Gastroesophageal sphincter (tissue), 4 donors: Measurements from ENCODE around the gene RPA1. TPM values are rescaled to one million over a fixed set of nuclear protein-coding genes. Genes with fewer than 3 reads are reported as not detected.

ENCODE experiments used
- ATAC-seq: fragments of 150-250 bp; one replicate; pipeline ENCODE4 v1.9.1; 2016; ENCODE audit warnings: mild to moderate bottlenecking, moderate library complexity
- H3K27ac ChIP-seq, 4 donors: fragments of 200-600 bp; sonication (generic) in 3 of 4; 1 replicate in 3 of 4; 2 replicates in 1 of 4; pipeline ENCODE4 v1.5.1; 2016 to 2019
- H3K27me3 ChIP-seq: fragments of 200-600 bp; sonication (generic); one replicate; pipeline ENCODE4 v1.5.1; 2019
- H3K36me3 ChIP-seq, 2 donors: fragments of 200-600 bp; sonication (generic); one replicate each; pipeline ENCODE4 v1.5.1; 2019; ENCODE audit warnings: control low read depth in 1 of 2
- H3K4me1 ChIP-seq, 3 donors: fragments of 200-600 bp; sonication (generic); 1 replicate in 2 of 3; 2 replicates in 1 of 3; pipeline ENCODE4 v1.5.1; 2016 to 2019; ENCODE audit warnings: control low read depth in 2 of 3
- H3K4me3 ChIP-seq, 2 donors: fragments of 200-600 bp; sonication (generic); one replicate each; pipeline ENCODE4 v1.5.1; 2019; ENCODE audit warnings: mild to moderate bottlenecking in 1 of 2, moderate library complexity in 1 of 2
- H3K9me3 ChIP-seq, 3 donors: fragments of 200-600 bp; sonication (generic); one replicate each; pipeline ENCODE4 v1.5.1; 2017 to 2019; ENCODE audit warnings: control low read depth in 2 of 3
- CTCF ChIP-seq, 4 experiments: fragments of 200-600 bp in 2 of 4; fragments of 450-650 bp in 2 of 4; sonication (generic) in 1 of 4; IDR thresholded peaks; one replicate each; pipeline ENCODE4 v1.5.1; 2017 to 2019; ENCODE audit warnings: antibody characterized with exemption in 4 of 4, mild to moderate bottlenecking in 2 of 4, moderate library complexity in 2 of 4
- EP300 ChIP-seq: sonication (generic); formaldehyde crosslinking; IDR thresholded peaks from one replicate; pipeline ENCODE4 v1.6.1; 2017; ENCODE audit warnings: antibody characterized with exemption, mild to moderate bottlenecking
- POLR2A ChIP-seq, 2 donors: fragments of 450-650 bp; IDR thresholded peaks; one replicate each; pipeline ENCODE4 v1.6.1; 2017; ENCODE audit warnings: antibody characterized with exemption in 2 of 2, mild to moderate bottlenecking in 2 of 2, moderate library complexity in 1 of 2
- POLR2AphosphoS5 ChIP-seq: sonication (generic); formaldehyde crosslinking; IDR thresholded peaks from one replicate; pipeline ENCODE4 v1.6.1; 2017; ENCODE audit warnings: antibody characterized with exemption
- WGBS, 2 donors: methylation state at CpG; one replicate each; pipeline ENCODE4 v1.1.5; 2018; ENCODE audit warnings: low coverage in 1 of 2; 5-methylcytosine and 5-hydroxymethylcytosine counted together
- total RNA-seq, 4 donors: library from RNA; depleted of rRNA; stranded (reverse); fragments of >200 nt; gene quantifications; one replicate each; pipeline ENCODE4 v1.1.0, GENCODE V29; 2016

RPA1 gene
- total RNA-seq, 4 donors from 2014 or later = 22.0 to 33.0 (median 25.2) TPM

DNA sequence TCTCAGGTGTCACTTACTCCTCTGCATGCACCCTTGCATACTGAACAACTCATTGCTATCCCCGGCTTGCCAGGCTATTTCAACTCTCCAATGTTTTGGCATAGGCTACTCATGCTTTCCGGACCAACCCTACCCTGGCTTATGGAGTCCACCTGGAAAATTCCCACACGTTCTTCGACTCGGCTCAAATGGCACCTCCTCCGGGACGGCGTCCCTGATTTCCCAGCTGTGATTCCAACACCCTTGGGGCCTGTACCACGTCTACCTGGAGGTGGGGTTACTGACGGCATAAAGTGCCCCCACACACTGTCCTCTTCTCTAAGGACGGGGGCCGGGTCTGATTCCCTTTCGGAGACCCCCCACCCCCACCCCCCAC, 601 bp upstream of the RPA1 start:
- Histone ChIP-seq H3K27ac (peak overlapping the region; percentile 48 to 95 (median 92)), H3K4me1 (peaks cover 0 to 45% (median 6%) of the 10 kb centered on the region in 3 donors), H3K4me3 (peak overlapping the region; percentile 61 to 94), H3K36me3 (peaks cover 0 to 44% of the 10 kb centered on the region in 2 donors), H3K9me3 (no peaks in the 10 kb centered on the region), H3K27me3 (no peaks in the 10 kb centered on the region)
- peak; percentile 17 for ATAC-seq
- WGBS, 2 donors = 0 to 3% methylated on average over 3 to 9 of the region's 13 CpGs
- TF ChIP-seq POLR2AphosphoS5 (no peak), POLR2A (IDR thresholded peaks at IDR 0.05) (no peak), CTCF (IDR thresholded peaks at IDR 0.05) (no peak), EP300 (no peak)

DNA sequence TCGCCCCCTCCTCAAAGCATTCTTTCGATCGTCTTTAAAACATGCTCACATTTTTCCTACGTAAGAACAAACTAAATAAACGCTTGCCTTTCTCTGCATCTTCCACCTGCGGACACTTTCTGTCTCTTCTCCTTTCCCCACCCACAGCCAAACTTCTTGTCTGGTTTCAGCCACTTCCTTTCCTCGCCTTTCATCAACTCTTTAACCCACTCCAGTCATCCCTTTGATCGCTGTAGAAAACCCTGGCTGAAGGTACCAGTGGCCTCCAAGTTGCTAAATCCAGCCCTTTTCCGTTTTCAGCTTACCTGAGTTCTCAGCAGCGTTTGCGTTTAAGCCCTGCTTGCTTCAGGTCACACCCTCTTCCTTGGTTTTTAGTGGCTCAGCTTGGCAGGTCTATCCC, 483 bp downstream of the RPA1 start:
- Histone ChIP-seq H3K36me3 (peaks cover 0 to 43% of the 10 kb centered on the region in 2 donors), H3K9me3 (no peaks in the 10 kb centered on the region), H3K27me3 (no peaks in the 10 kb centered on the region), H3K4me3 (peak overlapping the region; percentile 61 to 94), H3K4me1 (peaks cover 0 to 45% (median 6%) of the 10 kb centered on the region in 3 donors), H3K27ac (peak overlapping the region; percentile 66 to 95 (median 92))
- no peak for ATAC-seq
- TF ChIP-seq POLR2AphosphoS5 = no peak
- 0 to 1% methylated on average over 10 to 11 of the region's 11 CpGs for WGBS, 2 donors

GRCh38 chr17:1834380-1835149, 4.8 kb downstream of the RPA1 start:
- WGBS, 2 donors = 65 to 75% methylated on average over 11 to 12 of the region's 12 CpGs
- Histone ChIP-seq H3K36me3 (peaks cover 0 to 40% of the 10 kb centered on the region in 2 donors), H3K4me1 (peaks cover 0 to 29% (median 6%) of the 10 kb centered on the region in 3 donors), H3K4me3 (no peak overlapping the region), H3K27me3 (no peaks in the 10 kb centered on the region), H3K27ac (no peak overlapping the region), H3K9me3 (no peaks in the 10 kb centered on the region)
- ATAC-seq = no peak
- no peak for TF ChIP-seq EP300
- no peak for TF ChIP-seq CTCF (IDR thresholded peaks at IDR 0.05)
- no peak for TF ChIP-seq POLR2A (IDR thresholded peaks at IDR 0.05)
- TF ChIP-seq POLR2AphosphoS5 = no peak

DNA sequence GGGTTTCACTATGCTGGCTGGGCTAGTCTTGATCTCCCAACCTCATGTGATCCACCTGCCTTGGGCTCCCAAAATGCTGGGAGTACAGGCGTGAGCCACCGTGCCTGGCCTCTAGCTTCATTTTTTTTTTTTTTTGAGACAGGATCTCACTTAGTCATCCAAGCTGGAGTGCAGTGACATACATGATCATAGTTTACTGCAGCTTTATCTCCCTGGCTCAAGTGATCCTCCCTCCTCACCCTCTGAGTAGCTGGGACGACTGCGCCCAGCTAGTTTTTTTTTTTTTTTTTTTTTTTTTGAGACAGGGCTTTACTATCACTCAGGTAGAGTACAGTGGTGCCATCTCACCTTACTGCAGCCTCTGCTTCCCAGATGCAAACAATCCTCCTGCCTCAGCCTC, 9.7 kb downstream of the RPA1 start:
- TF ChIP-seq EP300 = no peak
- TF ChIP-seq CTCF (IDR thresholded peaks at IDR 0.05) = no peak
- TF ChIP-seq POLR2A (IDR thresholded peaks at IDR 0.05) = no peak
- TF ChIP-seq POLR2AphosphoS5 = no peak
- H3K36me3 ChIP-seq = peaks cover 0 to 42% of the 10 kb centered on the region in 2 donors
- H3K9me3 ChIP-seq = no peaks in the 10 kb centered on the region
- H3K4me3 ChIP-seq = no peak overlapping the region
- ATAC-seq = no peak
- no peaks in the 10 kb centered on the region for H3K27me3 ChIP-seq
- H3K27ac ChIP-seq = no peak overlapping the region
- 100% methylated on average over 1 of the region's 4 CpGs; no CpG with 5 or more reads in 1 of the 2 donors for WGBS, 2 donors
- H3K4me1 ChIP-seq = no peaks in the 10 kb centered on the region

DNA sequence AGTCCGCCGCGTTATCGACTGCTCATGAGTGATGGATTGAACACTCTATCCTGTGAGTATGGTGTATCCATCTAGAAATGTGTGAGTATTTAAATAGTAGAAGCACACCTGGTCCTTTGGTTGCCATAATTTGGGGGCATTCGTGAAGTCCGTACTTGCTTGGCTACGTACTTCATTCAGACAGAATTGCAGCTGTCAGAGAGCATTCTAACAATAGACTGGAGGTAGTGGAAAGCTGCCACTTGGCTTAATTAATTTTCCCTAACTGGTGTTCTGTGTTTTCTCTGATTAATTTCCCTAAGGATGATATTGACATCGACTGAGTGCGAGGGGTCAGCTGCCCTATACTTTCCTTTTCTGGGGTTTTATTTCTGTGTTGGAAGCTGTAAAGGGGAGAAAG, 14.1 kb downstream of the RPA1 start:
- ATAC-seq = no peak
- Histone ChIP-seq H3K4me1 (no peaks in the 10 kb centered on the region), H3K36me3 (peaks cover 0 to 65% of the 10 kb centered on the region in 2 donors), H3K9me3 (no peaks in the 10 kb centered on the region), H3K27ac (no peak overlapping the region), H3K27me3 (no peaks in the 10 kb centered on the region), H3K4me3 (no peak overlapping the region)
- WGBS, 2 donors = 84 to 92% methylated on average over 9 of the region's 9 CpGs
- TF ChIP-seq POLR2A (IDR thresholded peaks at IDR 0.05) (no peak), CTCF (IDR thresholded peaks at IDR 0.05) (no peak), EP300 (no peak), POLR2AphosphoS5 (no peak)
